Panc1 (cell line): ENCODE measurements around the gene KIF3A. TPM values are rescaled to one million over a fixed set of nuclear protein-coding genes. Genes with fewer than 3 reads are reported as not detected.

Experiments
- ATAC-seq: fragments of 200-7000 bp; cut with Tn5 transposase; 2 replicates; pipeline ENCODE4 v1.9.1; 2020; ENCODE audit warnings: mild to moderate bottlenecking, moderate library complexity
- BruUV-seq: library from RNA; stranded (reverse); fragments of 400-500 nt; replicated peaks from 2 replicates; lab custom pipeline; 2021; lab: Mats Ljungman, UMichigan
- CTCF ChIA-PET: fragments of 300-600 bp; sonication (Branson Sonifier 250); formaldehyde crosslinking; loops from one replicate; lab custom pipeline; 2022; ENCODE audit warnings: antibody characterized with exemption; lab: Charles Lee
- POLR2A ChIA-PET: fragments of 300-600 bp; sonication (Branson Sonifier 250); formaldehyde crosslinking; loops from one replicate; lab custom pipeline; 2022; ENCODE audit warnings: antibody characterized with exemption; lab: Charles Lee
- DNase-seq: peaks from one replicate; pipeline ENCODE4 v3.0.0-alpha.2; 2010; ENCODE audit warnings: low read depth, low spot score
- H3K27ac ChIP-seq: 2 replicates; pipeline ENCODE4 v1.5.1; 2011; ENCODE audit warnings: mild to moderate bottlenecking, low read length, inconsistent platforms
- H3K27me3 ChIP-seq: fragments of 200-500 bp; sonication (Bioruptor generic); 2 replicates; pipeline ENCODE4 v1.6.0; 2014; ENCODE audit warnings: low read length, inconsistent platforms; ENCODE audit not compliant: control insufficient read depth, insufficient read depth
- H3K36me3 ChIP-seq: fragments of 200-500 bp; sonication (Bioruptor generic); 2 replicates; pipeline ENCODE4 v1.5.1; 2014; ENCODE audit warnings: inconsistent platforms, mild to moderate bottlenecking, low read length, moderate library complexity; ENCODE audit not compliant: control insufficient read depth, insufficient read depth
- H3K4me1 ChIP-seq: 2 replicates; pipeline ENCODE4 v1.5.1; 2011; ENCODE audit warnings: inconsistent platforms, mild to moderate bottlenecking, low read length, moderate library complexity; ENCODE audit not compliant: control insufficient read depth, insufficient read depth
- H3K4me3 ChIP-seq, 2 experiments: 2 replicates each; pipeline ENCODE4 v1.5.1; 2011 to 2012; ENCODE audit warnings: low read depth in 2 of 2, low read length in 2 of 2, mild to moderate bottlenecking in 2 of 2, inconsistent platforms in 1 of 2, moderate library complexity in 1 of 2
- H3K9me3 ChIP-seq: fragments of 200-500 bp; sonication (Bioruptor generic); 2 replicates; pipeline ENCODE4 v1.5.1; 2014; ENCODE audit warnings: low read depth, mild to moderate bottlenecking, inconsistent platforms, low read length, moderate library complexity; ENCODE audit not compliant: control insufficient read depth, insufficient read depth
- CTCF ChIP-seq: fragments of 450-650 bp; IDR thresholded peaks from 2 replicates; pipeline ENCODE4 v1.5.1; 2017; ENCODE audit warnings: mild to moderate bottlenecking
- POLR2AphosphoS5 ChIP-seq: IDR thresholded peaks from 2 replicates; pipeline ENCODE4 v1.6.1; 2012; ENCODE audit warnings: mild to moderate bottlenecking, low read depth, low read length, moderate library complexity
- REST ChIP-seq, 2 experiments: IDR thresholded peaks; 2 replicates each; pipeline ENCODE4 v1.6.1; 2011 to 2012; ENCODE audit warnings: low read depth in 2 of 2, control low read depth in 1 of 2, low read length in 1 of 2, mild to moderate bottlenecking in 1 of 2, moderate library complexity in 1 of 2; ENCODE audit not compliant: insufficient read depth in 1 of 2
- SIN3A ChIP-seq: IDR thresholded peaks from 2 replicates; pipeline ENCODE4 v1.6.1; 2012; ENCODE audit warnings: low read depth, mild to moderate bottlenecking, low read length, moderate library complexity, borderline replicate concordance; ENCODE audit not compliant: insufficient read depth
- TCF7L2 ChIP-seq: IDR thresholded peaks from 2 replicates; pipeline ENCODE4 v1.6.1; 2011; ENCODE audit warnings: mild to moderate bottlenecking, low read depth, low read length, inconsistent platforms
- in situ Hi-C: cut with HindIII; loops from 2 replicates; pipeline ENCODE4 v1.10.0; 2016; ENCODE audit warnings: low sequenced_read_pairs, low pct_unique_long_range_greater_than_20kb
- intact Hi-C: fragments of 100-400 bp; cut with micrococcal nuclease; formaldehyde crosslinking; loops from one replicate; pipeline ENCODE4 v1.10.0; 2022; ENCODE audit not compliant: unreplicated experiment
- total RNA-seq: library from RNA; stranded (reverse); gene quantifications from one replicate; pipeline ENCODE4 v1.2.1, GENCODE V29; 2021; ENCODE audit not compliant: unreplicated experiment

The KIF3A gene
- total RNA-seq, 1 experiment from 2014 or later, result 17.1 TPM

GRCh38 chr5:132760049-132760420, 22.7 kb upstream of the KIF3A start:
- Histone ChIP-seq H3K36me3 (peaks cover 4% of the 10 kb centered on the region; the same call in 1 of the 2 replicates), H3K9me3 (no peaks in the 10 kb centered on the region), H3K4me3 (no peak overlapping the region), H3K27me3 (no peaks in the 10 kb centered on the region), H3K27ac (no peak overlapping the region), H3K4me1 (no peaks in the 10 kb centered on the region)
- BruUV-seq, result no TSS peak
- ChIA-PET POLR2A (no interaction called here), CTCF (no interaction called here)
- ATAC-seq, result no peak
- in situ Hi-C loops (no loop called here), intact Hi-C loops (no loop called here)
- no peak for DNase-seq
- no peak for TF ChIP-seq REST (IDR thresholded peaks at IDR 0.05; ENCODE audit: insufficient read depth in 1 of 2, low read depth in 2 of 2, low read length in 1 of 2)

- no peak overlapping the region for H3K27ac ChIP-seq
- ATAC-seq (no peak), DNase-seq (no peak)
- ChIA-PET POLR2A (no interaction called here), CTCF (no interaction called here)
- H3K4me1 ChIP-seq, result no peaks in the 10 kb centered on the region
- no peaks in the 10 kb centered on the region for H3K27me3 ChIP-seq
- H3K36me3 ChIP-seq, result peaks cover 2% of the 10 kb centered on the region; the same call in 1 of the 2 replicates
- BruUV-seq, result no TSS peak
- no peaks in the 10 kb centered on the region for H3K9me3 ChIP-seq
- in situ Hi-C loops, result no loop called here
- intact Hi-C loops, result loop anchor here (10.0 kb wide), 1 partner anchor 55 kb away; the partner anchor contains the start of gene SOWAHA
- no peak for TF ChIP-seq CTCF
- no peak for TF ChIP-seq SIN3A
- TF ChIP-seq REST (IDR thresholded peaks at IDR 0.05; ENCODE audit: insufficient read depth in 1 of 2, low read depth in 2 of 2, low read length in 1 of 2), result no peak
- no peak for TF ChIP-seq TCF7L2
- TF ChIP-seq POLR2AphosphoS5, result no peak
- no peak overlapping the region for H3K4me3 ChIP-seq
Measured at GRCh38 chr5:132759114-132760048, 22.0 kb upstream of the KIF3A start.
